Stimulated activated CD8-positive, alpha-beta memory T cell treated with anti-CD3 and anti-CD28 coated beads, Interleukin-12 subunit alpha, Interleukin-12 subunit beta, amount 100 ng/mL, for 24 hours (primary cell): ENCODE data around the gene RBFOX1.

Source experiments
- DNase-seq: peaks from one replicate; pipeline ENCODE4 v3.0.0-alpha.2; 2020; ENCODE audit errors: extremely low read depth

The RBFOX1 gene

DNA sequence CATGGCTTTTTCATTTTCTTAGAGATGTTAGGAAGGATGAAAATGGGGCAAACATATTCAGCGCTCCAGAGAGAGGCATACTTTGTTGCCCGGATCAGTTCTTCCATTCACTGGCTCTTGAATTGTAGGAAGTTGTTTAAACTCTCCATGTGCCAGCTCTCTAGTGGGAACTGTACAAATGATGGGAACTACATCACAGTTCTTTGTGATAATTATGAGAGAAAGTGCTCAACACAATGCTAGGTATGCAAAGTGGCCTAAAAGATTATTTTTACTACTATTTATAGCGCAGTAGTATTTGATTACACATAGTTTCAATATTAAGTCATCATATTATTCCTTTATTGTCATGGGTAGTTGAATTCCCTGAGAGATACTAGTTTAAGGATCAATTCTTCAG, 268.5 kb downstream of the RBFOX1 start:
- DNase-seq = no peak

DNA sequence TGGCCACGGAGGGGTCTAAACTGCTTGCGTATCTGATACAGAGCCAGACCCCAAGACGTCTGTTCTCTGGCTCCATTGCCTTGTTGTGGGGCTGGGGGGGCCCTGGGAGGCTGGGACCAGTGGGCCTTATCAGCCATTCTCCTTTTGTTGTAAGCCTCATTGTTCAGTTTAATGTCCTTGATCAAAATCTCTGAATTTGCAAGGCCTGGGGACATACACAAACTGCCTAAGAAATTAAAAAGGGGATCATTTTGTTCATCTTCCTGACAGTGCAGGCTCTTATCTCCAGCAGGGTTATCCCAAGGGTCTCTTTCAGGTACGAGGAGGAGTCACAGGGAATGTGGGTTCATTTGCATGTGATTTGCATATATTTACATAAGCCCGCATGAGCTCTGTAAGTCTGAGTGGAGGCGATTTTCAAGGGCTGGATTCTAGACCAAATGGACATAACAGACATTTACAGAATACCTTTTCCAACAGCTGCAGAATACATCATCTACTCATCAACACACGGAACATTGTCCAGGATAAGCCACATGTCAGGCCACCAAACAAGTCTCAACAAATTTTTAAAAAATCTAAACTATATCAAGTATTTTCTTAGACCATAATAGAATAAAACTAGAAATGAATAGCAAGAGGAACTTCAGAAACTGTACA, 269.8 kb downstream of the RBFOX1 start:
- DNase-seq = no peak

DNA sequence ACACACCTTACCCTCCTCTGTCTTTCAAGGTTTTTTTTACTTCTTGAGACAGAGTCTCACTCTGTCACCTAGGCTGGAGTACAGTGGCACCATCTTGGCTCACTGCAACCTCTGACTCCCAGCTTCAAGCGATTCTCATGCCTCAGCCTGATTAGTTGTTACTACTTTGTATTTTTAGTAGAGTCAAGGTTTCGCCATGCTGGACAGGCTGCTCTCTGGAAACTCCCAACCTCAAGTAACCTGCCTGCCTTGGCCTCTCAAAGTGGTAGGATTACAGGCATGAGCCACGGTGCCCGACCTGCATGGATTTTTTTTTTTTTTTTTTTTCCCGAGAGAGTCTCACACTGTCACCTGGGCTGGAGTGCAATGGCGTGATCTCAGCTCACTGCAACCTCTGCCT, 273.2 kb downstream of the RBFOX1 start:
- DNase-seq = no peak

GRCh38 chr16:7612671-7613070, 280.0 kb downstream of the RBFOX1 start:
- DNase-seq = no peak

DNA sequence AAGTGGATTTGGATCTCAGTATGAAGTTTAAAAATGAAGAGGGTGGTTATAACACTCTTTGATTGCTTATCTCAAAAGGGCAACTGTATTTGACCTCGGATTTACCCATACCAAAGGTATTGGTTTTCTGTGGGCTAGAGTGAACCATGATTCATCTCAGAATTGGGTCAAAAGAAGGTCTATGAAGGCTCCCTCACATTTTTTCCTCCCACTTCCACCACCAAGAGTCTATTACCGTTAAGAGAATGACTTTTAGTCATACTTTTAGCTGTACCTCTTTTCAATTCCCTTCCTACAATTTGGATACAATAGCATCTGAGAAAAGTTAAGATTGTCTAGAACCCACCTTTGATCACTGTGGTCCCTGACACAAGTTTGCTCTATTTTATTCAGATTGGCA, 280.9 kb downstream of the RBFOX1 start:
- DNase-seq = no peak

DNA sequence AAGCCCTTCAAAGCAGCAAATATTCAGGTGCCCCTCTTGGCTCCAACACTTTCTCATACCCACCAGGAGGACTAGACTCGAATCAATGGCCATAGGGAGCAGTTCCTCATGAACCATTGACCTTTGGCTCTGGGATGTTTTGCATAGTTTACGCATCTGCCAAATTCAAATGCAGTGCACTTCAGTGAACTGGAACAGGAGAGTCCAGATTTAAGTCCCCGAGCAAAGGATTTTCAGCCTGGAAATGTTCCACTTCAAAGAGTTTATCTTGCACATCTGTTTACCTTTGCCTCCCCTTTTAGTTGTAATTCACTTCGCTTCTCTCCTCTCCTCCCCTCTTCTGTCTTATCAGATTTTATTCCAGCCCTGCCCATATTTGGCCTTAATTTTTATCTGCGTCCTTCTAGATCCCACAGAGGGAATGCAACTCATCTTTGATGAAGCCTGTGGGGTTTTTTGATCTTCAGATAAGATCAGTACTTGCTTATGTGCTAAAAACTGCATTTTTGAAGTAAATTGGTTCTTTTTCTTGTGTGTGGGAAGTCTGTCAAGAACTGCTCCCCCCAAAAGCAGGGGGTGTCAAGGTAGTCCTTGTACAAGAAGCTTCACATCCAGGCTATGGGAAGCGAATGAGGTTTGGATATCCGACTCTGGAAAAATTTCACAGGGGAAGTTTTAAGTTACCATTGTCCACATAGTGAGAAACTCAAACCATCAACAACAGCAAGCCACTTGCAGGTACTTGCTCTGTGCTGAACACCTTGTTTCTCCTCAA, 281.6 kb downstream of the RBFOX1 start:
- DNase-seq = no peak

DNA sequence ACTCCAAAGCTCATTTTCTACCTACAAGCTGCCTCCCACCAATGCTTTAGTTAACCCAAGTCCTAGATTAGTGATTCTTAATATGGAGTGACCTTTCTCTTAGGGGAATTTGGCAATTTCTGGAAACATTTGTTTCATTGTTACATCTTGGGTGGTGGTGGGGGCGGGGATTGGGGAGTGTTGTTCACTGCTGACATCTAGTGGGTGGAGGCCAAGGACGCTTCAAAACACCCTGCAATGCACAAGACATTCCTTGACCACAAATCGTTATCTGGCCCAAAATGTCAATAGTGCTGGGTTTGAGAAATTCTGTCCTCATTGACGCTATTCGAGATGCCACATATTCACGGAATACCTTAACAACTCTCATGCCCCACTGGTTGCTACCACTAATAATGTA, 282.9 kb downstream of the RBFOX1 start:
- DNase-seq = no peak

DNA sequence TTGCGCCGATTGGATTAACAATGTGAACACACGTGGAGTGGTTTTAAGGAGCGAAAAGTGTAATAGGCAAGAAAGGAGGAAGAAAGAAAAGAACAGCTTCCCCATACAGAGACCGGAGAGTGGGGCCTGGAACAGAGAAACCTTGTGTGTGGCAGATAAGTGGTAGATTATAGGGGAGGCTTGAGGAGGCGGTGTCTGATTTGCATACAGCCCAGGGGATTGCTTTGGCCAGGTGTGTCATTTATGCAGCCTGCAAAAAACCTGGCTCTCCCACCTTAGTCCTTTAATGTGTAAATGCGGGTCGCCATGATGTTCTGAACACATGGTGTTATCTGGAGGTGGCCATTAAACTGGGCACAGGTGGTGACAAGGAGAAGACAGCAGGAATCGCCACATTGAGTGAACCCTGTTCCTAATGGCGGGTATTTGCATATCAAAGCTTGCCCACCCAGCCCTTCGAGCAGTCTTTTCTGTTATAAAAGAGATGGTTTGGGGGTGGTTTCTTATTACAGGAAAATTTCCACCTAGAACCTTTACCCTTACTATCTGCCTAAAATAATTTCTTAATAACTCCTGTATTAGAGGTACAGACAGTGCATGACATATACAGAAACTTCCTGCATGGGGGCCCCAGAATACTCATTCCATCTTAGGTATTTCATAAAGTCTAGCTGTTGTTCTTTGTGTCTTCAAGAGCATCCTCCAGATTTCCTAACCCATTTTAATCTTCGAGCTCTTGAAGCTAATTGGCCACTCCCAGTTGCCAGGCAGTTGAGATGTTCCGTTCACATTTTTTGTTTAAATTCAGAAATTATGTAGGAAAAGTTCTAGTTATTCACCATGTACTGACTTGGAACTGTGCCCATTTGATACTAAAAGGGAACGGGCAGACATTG, 292.5 kb downstream of the RBFOX1 start:
- no peak for DNase-seq

DNA sequence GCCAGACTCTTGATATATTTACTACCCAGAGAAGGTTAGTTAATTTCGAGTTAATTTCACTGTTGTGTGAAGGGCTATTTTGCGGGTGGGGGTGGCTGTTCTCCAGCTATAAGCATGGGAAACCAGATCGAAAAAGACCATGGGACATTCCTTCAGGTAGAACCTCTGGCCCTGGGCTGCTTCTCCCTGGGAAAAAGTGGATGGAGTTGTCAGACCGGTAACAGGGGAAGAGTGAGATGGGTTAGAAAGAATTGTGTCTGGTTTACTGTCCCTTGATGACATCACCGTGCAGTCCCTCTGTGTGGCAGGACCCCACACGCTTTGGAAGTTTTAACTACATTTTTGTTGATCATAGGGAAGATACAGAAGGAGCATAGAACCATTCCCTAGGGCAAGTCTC, 296.3 kb downstream of the RBFOX1 start:
- DNase-seq = no peak

GRCh38 chr16:7629571-7629970, 296.9 kb downstream of the RBFOX1 start:
- no peak for DNase-seq

DNA sequence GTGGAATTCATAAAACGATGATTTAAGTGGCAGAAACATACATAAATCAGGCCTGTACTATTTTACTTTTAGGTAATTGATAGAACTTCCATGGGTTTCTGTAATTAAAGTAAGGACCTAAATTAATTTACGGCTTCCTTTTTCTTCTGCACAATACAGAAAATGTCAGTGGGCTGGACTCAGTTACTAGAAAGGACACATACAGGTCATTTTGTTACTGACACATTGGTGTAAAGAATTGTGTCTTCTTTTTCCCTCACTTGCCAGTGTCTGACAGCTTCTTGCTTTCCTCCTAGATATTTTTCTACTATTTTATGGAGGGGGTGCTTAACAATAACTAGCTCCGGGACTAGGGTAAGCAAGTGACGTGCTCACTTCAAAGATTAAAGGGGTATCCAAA, 304.8 kb downstream of the RBFOX1 start:
- no peak for DNase-seq

DNA sequence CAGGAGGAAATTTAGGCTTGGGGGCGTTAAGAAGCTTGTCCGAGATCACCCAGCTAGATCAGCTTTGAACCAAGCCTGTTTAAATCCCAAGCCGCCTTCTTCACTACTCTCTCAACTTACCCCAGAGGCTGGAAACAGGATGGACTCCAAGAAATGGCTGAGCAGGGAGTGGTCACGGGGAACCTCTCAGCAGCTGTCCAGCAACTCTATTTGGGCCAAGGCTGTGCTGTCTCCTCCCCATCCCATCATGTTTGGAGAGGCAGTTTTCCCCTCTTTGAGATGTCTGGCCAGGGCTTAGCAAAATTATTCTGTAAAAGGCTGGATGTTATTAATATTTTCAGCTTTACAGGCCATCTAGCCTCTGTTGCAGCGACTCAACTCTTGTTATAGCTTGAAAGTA, 305.7 kb downstream of the RBFOX1 start:
- no peak for DNase-seq

- DNase-seq = no peak
These were observed 307.7 kb downstream of the RBFOX1 start for GRCh38 chr16:7640334-7640733.

DNA sequence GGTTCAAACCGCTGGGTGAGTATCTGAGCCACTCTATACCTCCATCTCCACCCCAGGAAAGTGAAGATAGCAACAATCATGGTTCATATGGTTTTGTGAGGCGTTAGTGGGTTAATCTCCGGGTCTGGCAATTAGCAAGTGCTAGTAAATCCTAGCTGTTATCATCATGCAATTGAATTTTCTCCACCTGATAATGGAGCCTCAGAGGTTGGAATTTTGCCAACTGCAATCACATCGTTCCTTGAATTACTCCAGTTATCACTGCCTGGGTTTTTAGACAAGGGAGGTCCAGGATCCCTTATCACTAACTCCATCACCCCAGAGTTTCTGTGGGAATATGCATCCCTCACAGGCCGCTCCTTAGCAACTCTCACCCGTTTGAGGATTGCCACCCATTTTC, 311.5 kb downstream of the RBFOX1 start:
- no peak for DNase-seq

DNA sequence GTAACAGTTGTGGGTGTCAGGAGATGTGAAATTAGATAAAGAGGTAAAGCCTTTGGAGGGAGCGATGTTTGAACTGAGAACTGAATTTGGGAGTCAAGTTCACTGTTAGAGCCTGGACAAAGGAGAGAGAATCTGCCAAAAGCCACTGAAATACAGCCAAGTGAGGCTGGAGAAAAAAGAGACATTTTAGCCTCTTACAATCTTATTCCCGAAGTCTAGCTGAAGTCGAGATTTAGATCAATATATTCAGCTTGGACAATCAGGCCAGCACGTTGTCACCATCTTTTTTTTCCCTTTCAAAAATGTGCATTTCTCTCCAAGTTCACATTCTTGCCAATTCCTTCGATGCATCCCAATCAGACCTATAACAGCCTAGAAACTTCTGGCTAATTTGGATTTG, 312.2 kb downstream of the RBFOX1 start:
- DNase-seq = no peak

DNA sequence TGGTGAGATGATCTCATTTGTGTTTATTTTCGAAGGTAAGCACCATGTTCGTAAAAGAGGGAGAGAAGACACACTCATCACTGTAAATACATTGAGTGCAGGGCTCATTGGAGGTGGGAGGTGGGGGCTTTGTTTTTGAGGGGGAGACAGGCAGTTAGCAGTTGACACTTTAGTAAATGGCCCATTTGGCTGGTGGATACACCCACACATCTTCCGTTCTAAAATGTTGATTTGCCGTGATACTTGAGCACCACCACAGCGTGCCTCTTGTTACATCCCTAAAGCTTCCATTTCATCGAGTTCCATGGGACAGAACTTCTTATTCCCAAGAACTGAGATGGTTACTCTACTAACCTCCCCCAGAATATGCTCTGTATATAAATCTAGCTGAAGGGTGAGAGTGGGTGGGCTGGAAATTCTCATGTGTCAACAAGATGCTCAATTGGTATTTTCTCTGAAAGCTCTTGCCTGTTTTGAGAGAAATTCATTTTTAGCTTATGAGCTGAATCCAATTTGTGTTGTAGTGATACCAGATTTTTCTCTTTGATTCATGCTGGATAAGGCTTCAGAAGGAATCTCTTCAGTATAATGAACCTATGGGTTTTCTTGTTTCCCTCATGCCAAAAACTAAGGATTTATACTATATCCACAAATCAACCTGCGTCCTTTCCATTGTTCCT, 314.3 kb downstream of the RBFOX1 start:
- DNase-seq = no peak

DNA sequence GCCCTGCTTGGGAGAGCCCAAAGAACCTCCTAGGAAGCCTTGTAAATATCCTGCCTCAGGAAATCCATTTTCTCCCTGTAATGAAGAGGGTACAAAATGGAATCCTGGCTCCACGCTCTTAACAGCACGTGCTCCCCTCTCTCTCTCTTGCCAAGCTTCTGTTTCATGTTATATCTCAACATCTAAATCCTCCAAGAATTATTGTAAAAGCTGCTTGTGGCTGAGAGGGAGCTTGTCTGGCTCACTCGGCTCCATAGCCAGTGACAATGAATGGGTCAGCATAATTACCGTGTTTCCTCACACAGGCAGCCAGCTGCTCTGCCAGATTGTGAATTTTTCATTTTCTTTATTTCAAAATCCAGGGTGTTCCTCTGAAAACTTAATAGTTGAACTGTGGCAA, 317.8 kb downstream of the RBFOX1 start:
- DNase-seq = no peak

GRCh38 chr16:7651803-7652570, 319.3 kb downstream of the RBFOX1 start:
- DNase-seq = no peak

GRCh38 chr16:7653746-7654461, 321.3 kb downstream of the RBFOX1 start:
- DNase-seq = no peak

DNA sequence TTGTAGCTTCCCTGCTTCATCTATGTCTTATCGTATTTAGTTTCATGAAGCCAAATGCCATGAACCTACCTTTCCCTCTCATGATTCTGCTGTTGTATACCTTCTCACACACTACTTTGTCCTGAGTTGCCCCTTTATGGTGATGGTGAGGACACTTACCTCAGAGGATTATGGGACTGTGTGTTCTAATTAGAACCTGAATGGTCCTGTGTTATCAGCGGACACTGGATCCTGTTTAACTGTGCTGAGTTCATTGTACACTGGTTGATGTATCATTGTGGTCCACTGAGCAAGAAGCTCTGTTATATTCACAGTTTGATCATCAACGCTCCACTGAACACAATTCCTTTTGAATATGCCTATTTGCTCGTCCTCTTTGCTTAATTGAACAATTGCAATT, 343.0 kb downstream of the RBFOX1 start:
- DNase-seq = no peak

DNA sequence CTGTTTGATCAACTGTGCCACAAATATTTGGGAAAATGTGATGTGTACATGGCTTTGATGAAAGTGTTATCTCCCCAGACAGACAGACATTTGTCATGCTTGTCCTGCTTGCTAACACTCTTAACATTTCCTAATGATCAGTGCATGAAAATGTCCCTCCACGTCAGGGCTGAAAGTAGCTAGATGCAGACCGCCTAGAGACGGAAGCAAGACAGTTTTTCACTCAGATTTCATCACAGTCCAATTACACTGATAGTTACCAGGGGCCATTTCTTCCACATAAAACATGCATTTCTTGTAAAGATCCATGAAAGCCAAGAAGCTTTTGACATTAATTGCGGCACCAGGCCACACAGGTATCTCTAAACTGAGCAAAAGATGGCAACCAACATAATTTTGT, 347.7 kb downstream of the RBFOX1 start:
- DNase-seq = no peak
